ENCODE measurements around the gene ATP2A1. TPM values are rescaled to one million over a fixed set of nuclear protein-coding genes. Genes with fewer than 3 reads are reported as not detected.

Gene ATP2A1
- total and polyA plus RNA-seq, 2 of the 8 experiments (the other 6 are each of a cell fraction or from before 2014, with no cell fraction given) = 1.7 to 2.4 TPM

GRCh38 chr16:28912558-28912957 lies 34.3 kb downstream of the ATP2A1 start (continued):
- TF ChIP-seq, protein P1, sequence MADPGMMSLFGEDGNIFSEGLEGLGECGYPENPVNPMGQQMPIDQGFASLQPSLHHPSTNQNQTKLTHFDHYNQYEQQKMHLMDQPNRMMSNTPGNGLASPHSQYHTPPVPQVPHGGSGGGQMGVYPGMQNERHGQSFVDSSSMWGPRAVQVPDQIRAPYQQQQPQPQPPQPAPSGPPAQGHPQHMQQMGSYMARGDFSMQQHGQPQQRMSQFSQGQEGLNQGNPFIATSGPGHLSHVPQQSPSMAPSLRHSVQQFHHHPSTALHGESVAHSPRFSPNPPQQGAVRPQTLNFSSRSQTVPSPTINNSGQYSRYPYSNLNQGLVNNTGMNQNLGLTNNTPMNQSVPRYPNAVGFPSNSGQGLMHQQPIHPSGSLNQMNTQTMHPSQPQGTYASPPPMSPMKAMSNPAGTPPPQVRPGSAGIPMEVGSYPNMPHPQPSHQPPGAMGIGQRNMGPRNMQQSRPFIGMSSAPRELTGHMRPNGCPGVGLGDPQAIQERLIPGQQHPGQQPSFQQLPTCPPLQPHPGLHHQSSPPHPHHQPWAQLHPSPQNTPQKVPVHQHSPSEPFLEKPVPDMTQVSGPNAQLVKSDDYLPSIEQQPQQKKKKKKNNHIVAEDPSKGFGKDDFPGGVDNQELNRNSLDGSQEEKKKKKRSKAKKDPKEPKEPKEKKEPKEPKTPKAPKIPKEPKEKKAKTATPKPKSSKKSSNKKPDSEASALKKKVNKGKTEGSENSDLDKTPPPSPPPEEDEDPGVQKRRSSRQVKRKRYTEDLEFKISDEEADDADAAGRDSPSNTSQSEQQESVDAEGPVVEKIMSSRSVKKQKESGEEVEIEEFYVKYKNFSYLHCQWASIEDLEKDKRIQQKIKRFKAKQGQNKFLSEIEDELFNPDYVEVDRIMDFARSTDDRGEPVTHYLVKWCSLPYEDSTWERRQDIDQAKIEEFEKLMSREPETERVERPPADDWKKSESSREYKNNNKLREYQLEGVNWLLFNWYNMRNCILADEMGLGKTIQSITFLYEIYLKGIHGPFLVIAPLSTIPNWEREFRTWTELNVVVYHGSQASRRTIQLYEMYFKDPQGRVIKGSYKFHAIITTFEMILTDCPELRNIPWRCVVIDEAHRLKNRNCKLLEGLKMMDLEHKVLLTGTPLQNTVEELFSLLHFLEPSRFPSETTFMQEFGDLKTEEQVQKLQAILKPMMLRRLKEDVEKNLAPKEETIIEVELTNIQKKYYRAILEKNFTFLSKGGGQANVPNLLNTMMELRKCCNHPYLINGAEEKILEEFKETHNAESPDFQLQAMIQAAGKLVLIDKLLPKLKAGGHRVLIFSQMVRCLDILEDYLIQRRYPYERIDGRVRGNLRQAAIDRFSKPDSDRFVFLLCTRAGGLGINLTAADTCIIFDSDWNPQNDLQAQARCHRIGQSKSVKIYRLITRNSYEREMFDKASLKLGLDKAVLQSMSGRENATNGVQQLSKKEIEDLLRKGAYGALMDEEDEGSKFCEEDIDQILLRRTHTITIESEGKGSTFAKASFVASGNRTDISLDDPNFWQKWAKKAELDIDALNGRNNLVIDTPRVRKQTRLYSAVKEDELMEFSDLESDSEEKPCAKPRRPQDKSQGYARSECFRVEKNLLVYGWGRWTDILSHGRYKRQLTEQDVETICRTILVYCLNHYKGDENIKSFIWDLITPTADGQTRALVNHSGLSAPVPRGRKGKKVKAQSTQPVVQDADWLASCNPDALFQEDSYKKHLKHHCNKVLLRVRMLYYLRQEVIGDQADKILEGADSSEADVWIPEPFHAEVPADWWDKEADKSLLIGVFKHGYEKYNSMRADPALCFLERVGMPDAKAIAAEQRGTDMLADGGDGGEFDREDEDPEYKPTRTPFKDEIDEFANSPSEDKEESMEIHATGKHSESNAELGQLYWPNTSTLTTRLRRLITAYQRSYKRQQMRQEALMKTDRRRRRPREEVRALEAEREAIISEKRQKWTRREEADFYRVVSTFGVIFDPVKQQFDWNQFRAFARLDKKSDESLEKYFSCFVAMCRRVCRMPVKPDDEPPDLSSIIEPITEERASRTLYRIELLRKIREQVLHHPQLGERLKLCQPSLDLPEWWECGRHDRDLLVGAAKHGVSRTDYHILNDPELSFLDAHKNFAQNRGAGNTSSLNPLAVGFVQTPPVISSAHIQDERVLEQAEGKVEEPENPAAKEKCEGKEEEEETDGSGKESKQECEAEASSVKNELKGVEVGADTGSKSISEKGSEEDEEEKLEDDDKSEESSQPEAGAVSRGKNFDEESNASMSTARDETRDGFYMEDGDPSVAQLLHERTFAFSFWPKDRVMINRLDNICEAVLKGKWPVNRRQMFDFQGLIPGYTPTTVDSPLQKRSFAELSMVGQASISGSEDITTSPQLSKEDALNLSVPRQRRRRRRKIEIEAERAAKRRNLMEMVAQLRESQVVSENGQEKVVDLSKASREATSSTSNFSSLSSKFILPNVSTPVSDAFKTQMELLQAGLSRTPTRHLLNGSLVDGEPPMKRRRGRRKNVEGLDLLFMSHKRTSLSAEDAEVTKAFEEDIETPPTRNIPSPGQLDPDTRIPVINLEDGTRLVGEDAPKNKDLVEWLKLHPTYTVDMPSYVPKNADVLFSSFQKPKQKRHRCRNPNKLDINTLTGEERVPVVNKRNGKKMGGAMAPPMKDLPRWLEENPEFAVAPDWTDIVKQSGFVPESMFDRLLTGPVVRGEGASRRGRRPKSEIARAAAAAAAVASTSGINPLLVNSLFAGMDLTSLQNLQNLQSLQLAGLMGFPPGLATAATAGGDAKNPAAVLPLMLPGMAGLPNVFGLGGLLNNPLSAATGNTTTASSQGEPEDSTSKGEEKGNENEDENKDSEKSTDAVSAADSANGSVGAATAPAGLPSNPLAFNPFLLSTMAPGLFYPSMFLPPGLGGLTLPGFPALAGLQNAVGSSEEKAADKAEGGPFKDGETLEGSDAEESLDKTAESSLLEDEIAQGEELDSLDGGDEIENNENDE (IDR thresholded peaks at IDR 0.05; ENCODE audit: insufficient replicate concordance, low read length) = no peak
- no peak for TF ChIP-seq PHF8 (conservative IDR thresholded peaks at IDR 0.05; ENCODE audit: low read depth, low read length)
- no peak for TF ChIP-seq CREB1 (IDR thresholded peaks at IDR 0.05)

Data from H1 (cell line).